Measurements from ENCODE around the gene GAST.
"Not testable (repeated sequence)": the region's sequence is repeated elsewhere in the genome, so short reads cannot be mapped to it uniquely, and the experiment has no call there.

The GAST gene

GRCh38 chr17:41683441-41684007, 28.6 kb upstream of the GAST start:
- no peak for DNase-seq (ENCODE audit: low read depth)

GRCh38 chr17:41684035-41684434, 28.1 kb upstream of the GAST start:
- DNase-seq (ENCODE audit: low read depth): no peak

- not testable (repeated sequence) for DNase-seq (ENCODE audit: low read depth)
Measured at GRCh38 chr17:41685753-41686152, 26.4 kb upstream of the GAST start.

GRCh38 chr17:41686281-41686680, 25.9 kb upstream of the GAST start:
- DNase-seq (ENCODE audit: low read depth): no peak

GRCh38 chr17:41687828-41688640, 24.1 kb upstream of the GAST start:
- DNase-seq (ENCODE audit: low read depth): peak; percentile 53

- DNase-seq (ENCODE audit: low read depth): peak; percentile 99
Measured at GRCh38 chr17:41688641-41689496, 23.3 kb upstream of the GAST start, which contains the start of gene EIF1. TSS of gene EIF1 (plus strand) at chr17:41688885. CDS start at chr17:41689039, 154 bp downstream.

GRCh38 chr17:41689497-41690299, 22.4 kb upstream of the GAST start:
- DNase-seq (ENCODE audit: low read depth): no peak

GRCh38 chr17:41690497-41690896, 21.6 kb upstream of the GAST start:
- no peak for DNase-seq (ENCODE audit: low read depth)

- no peak for DNase-seq (ENCODE audit: low read depth)
Measured at GRCh38 chr17:41691031-41691777, 20.9 kb upstream of the GAST start.

- no peak for DNase-seq (ENCODE audit: low read depth)
Measured at GRCh38 chr17:41692722-41693521, 19.2 kb upstream of the GAST start.

GRCh38 chr17:41695134-41695661, 16.9 kb upstream of the GAST start:
- no peak for DNase-seq (ENCODE audit: low read depth)

- DNase-seq (ENCODE audit: low read depth): peak; percentile 55
Measured at GRCh38 chr17:41695954-41696757, 16.0 kb upstream of the GAST start.

- DNase-seq (ENCODE audit: low read depth): no peak
Measured at GRCh38 chr17:41697122-41697962, 14.8 kb upstream of the GAST start.

- DNase-seq (ENCODE audit: low read depth): not testable (repeated sequence)
Measured at GRCh38 chr17:41700843-41701242, 11.3 kb upstream of the GAST start.

- DNase-seq (ENCODE audit: low read depth): no peak
Measured at GRCh38 chr17:41702712-41703111, 9.4 kb upstream of the GAST start.

- DNase-seq (ENCODE audit: low read depth): no peak
Measured at GRCh38 chr17:41705271-41705991, 6.7 kb upstream of the GAST start.
